IPS-18a (cell line): ENCODE data around the gene CD180.
A peak's percentile ranks its signal among the peaks of the same experiment; 100 is the strongest.
"Not testable (repeated sequence)": the region's sequence is repeated elsewhere in the genome, so short reads cannot be mapped to it uniquely, and the experiment has no call there.

Experiments used
- H3K27ac ChIP-seq: one replicate; pipeline ENCODE4 v1.5.1; 2013; ENCODE audit warnings: low read length
- H3K27me3 ChIP-seq: one replicate; pipeline ENCODE4 v1.6.1; 2013; ENCODE audit warnings: mild to moderate bottlenecking, low read length; ENCODE audit not compliant: control insufficient read depth, insufficient read depth
- H3K36me3 ChIP-seq: one replicate; pipeline ENCODE4 v1.6.1; 2013; ENCODE audit warnings: low read depth, low read length; ENCODE audit not compliant: control insufficient read depth
- H3K4me1 ChIP-seq: one replicate; pipeline ENCODE4 v1.6.1; 2013; ENCODE audit warnings: low read depth, low read length; ENCODE audit not compliant: control insufficient read depth
- H3K4me3 ChIP-seq: one replicate; pipeline ENCODE4 v1.5.1; 2013; ENCODE audit warnings: low read length
- H3K9ac ChIP-seq: one replicate; pipeline ENCODE4 v1.6.1; 2013; ENCODE audit warnings: mild to moderate bottlenecking, low read length, moderate library complexity
- H3K9me3 ChIP-seq: one replicate; pipeline ENCODE4 v1.6.1; 2013; ENCODE audit warnings: low read depth, low read length; ENCODE audit not compliant: control insufficient read depth

The CD180 gene

GRCh38 chr5:67182301-67182790 is 14.3 kb downstream of the CD180 start:
- Histone ChIP-seq H3K27ac (no peak overlapping the region), H3K4me3 (no peak overlapping the region), H3K9me3 (no peaks in the 10 kb centered on the region), H3K9ac (no peak overlapping the region), H3K27me3 (no peaks in the 10 kb centered on the region), H3K36me3 (no peaks in the 10 kb centered on the region), H3K4me1 (peaks cover 19% of the 10 kb centered on the region)

- Histone ChIP-seq H3K9me3 (no peaks in the 10 kb centered on the region), H3K27me3 (no peaks in the 10 kb centered on the region), H3K9ac (no peak overlapping the region), H3K36me3 (no peaks in the 10 kb centered on the region), H3K4me3 (no peak overlapping the region), H3K27ac (no peak overlapping the region), H3K4me1 (peaks cover 19% of the 10 kb centered on the region)
These were observed 14.9 kb downstream of the CD180 start for GRCh38 chr5:67181648-67182221.

GRCh38 chr5:67179697-67180361 is 16.8 kb downstream of the CD180 start:
- H3K27ac ChIP-seq = no peak overlapping the region
- H3K36me3 ChIP-seq = no peaks in the 10 kb centered on the region
- H3K9ac ChIP-seq = no peak overlapping the region
- no peak overlapping the region for H3K4me3 ChIP-seq
- H3K9me3 ChIP-seq = no peaks in the 10 kb centered on the region
- H3K27me3 ChIP-seq = no peaks in the 10 kb centered on the region
- peaks cover 19% of the 10 kb centered on the region for H3K4me1 ChIP-seq

GRCh38 chr5:67178966-67179365 is 17.6 kb downstream of the CD180 start:
- peaks cover 19% of the 10 kb centered on the region for H3K4me1 ChIP-seq
- H3K9me3 ChIP-seq = no peaks in the 10 kb centered on the region
- no peak overlapping the region for H3K27ac ChIP-seq
- H3K27me3 ChIP-seq = no peaks in the 10 kb centered on the region
- no peak overlapping the region for H3K4me3 ChIP-seq
- no peaks in the 10 kb centered on the region for H3K36me3 ChIP-seq
- H3K9ac ChIP-seq = no peak overlapping the region

DNA sequence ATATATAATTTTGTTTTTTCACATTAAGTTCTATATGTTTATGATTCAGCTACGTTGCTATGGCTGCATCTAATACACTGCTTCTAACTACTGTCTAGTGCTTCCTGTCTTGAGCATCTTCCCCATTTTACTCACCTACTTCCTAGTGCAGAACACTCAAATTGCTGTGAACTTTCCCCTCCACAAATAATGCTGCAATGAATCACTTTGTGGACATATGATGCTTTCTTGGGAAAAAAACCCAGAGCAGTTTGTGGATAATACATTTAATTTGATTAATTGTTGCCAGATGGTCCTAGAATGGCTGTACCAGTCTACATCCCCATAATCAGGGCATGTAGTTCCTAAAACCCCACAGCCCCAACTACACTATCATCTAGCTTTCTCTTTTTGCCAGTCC is 18.5 kb downstream of the CD180 start:
- Histone ChIP-seq H3K9ac (no peak overlapping the region), H3K27ac (no peak overlapping the region), H3K27me3 (no peaks in the 10 kb centered on the region), H3K4me3 (no peak overlapping the region), H3K9me3 (no peaks in the 10 kb centered on the region), H3K4me1 (peaks cover 19% of the 10 kb centered on the region), H3K36me3 (no peaks in the 10 kb centered on the region)

GRCh38 chr5:67176936-67177335 is 19.7 kb downstream of the CD180 start:
- Histone ChIP-seq H3K4me1 (peaks cover 8% of the 10 kb centered on the region), H3K9me3 (no peaks in the 10 kb centered on the region), H3K9ac (no peak overlapping the region), H3K36me3 (no peaks in the 10 kb centered on the region), H3K27ac (no peak overlapping the region), H3K27me3 (no peaks in the 10 kb centered on the region), H3K4me3 (no peak overlapping the region)

DNA sequence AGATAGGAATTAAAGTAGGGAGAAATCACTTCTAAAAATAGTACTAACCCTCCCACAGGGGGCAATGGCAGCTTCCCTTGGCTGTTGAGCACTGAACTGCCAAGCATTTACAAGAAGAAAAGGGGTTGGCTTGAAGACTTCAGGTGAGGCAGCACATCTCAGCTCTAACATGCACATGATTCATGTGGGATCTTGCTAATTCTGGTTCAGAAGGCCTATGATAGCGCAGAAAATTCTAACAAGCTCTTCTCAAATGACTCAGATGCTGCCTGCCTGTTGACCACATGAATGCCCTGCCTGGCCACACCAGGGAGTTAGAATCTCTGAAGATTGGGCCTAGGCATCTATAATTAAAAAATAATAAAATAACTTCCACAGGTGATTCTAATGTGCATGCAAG is 22.6 kb downstream of the CD180 start:
- Histone ChIP-seq H3K27ac (no peak overlapping the region), H3K4me3 (no peak overlapping the region), H3K27me3 (no peaks in the 10 kb centered on the region), H3K9ac (no peak overlapping the region), H3K4me1 (no peaks in the 10 kb centered on the region), H3K9me3 (no peaks in the 10 kb centered on the region), H3K36me3 (no peaks in the 10 kb centered on the region)

GRCh38 chr5:67173351-67173750 is 23.2 kb downstream of the CD180 start:
- not testable (repeated sequence) for H3K9me3 ChIP-seq, H3K4me3 ChIP-seq, H3K27ac ChIP-seq, H3K9ac ChIP-seq, H3K4me1 ChIP-seq, H3K27me3 ChIP-seq, H3K36me3 ChIP-seq

GRCh38 chr5:67170767-67171166 is 25.8 kb downstream of the CD180 start:
- Histone ChIP-seq H3K27me3 (no peaks in the 10 kb centered on the region), H3K9ac (no peak overlapping the region)

DNA sequence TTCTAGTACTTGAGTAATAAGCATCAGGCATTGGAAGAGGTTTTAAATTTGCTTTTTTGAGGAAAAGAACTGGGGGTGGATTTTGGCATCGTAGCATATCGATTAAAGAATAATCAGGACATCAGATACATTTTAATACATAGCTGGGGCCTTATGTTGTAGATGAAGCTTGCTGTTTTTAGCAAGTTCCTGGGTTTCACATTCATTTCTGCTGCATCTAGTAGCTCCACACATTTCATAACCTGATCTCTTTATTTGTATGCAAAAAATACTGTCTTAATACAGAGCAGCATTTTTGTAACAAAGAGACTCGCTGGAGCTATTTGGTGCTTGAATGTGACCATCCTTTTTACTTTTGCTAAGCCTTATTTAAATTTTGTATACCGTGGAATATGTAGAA is 28.5 kb downstream of the CD180 start:
- no peaks in the 10 kb centered on the region for H3K27me3 ChIP-seq
- H3K27ac ChIP-seq = no peak overlapping the region
- no peak overlapping the region for H3K9ac ChIP-seq
- H3K4me1 ChIP-seq = peaks cover 13% of the 10 kb centered on the region
- H3K36me3 ChIP-seq = no peaks in the 10 kb centered on the region
- H3K4me3 ChIP-seq = no peak overlapping the region
- H3K9me3 ChIP-seq = no peaks in the 10 kb centered on the region

More at GRCh38 chr5:67170767-67171166, 25.8 kb downstream of the CD180 start:
- no peaks in the 10 kb centered on the region for H3K36me3 ChIP-seq
- peaks cover 10% of the 10 kb centered on the region for H3K4me1 ChIP-seq
- H3K27ac ChIP-seq = no peak overlapping the region
- H3K9me3 ChIP-seq = no peaks in the 10 kb centered on the region
- no peak overlapping the region for H3K4me3 ChIP-seq

DNA sequence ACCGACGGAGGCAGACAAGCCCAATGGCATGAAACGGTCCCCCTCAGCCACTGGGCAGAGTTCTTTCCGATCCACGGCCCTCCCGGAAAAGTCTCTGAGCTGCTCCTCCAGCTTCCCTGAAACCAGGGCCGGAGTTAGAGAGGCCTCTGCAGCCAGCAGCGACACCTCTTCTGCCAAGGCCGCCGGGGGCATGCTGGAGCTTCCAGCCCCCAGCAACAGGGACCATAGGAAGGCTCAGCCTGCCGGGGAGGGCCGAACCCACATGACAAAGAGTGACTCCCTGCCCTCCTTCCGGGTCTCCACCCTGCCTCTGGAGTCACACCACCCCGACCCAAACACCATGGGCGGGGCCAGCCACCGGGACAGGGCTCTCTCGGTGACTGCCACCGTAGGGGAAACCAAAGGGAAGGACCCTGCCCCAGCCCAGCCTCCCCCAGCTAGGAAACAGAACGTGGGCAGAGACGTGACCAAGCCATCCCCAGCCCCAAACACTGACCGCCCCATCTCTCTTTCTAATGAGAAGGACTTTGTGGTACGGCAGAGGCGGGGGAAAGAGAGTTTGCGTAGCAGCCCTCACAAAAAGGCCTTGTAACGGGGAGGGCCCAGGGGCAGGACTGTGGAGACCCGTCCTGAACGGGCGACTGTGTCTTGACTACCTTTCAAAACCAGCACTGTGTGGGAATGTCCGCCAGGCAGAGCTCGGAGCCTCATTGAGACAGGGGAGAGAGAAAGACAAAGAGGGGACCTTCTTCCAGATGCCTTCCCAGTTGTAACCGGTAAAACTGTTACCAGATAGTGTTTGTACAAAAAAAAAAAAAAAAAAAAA is 29.9 kb downstream of the CD180 start:
- peak overlapping the region; percentile 73 for H3K9ac ChIP-seq
- no peaks in the 10 kb centered on the region for H3K36me3 ChIP-seq
- no peak overlapping the region for H3K27ac ChIP-seq
- peak overlapping the region; percentile 34 for H3K4me3 ChIP-seq
- H3K4me1 ChIP-seq = peaks cover 13% of the 10 kb centered on the region
- no peaks in the 10 kb centered on the region for H3K27me3 ChIP-seq
- no peaks in the 10 kb centered on the region for H3K9me3 ChIP-seq
